ENCODE data around the gene ATF4.

Gene ATF4

DNA sequence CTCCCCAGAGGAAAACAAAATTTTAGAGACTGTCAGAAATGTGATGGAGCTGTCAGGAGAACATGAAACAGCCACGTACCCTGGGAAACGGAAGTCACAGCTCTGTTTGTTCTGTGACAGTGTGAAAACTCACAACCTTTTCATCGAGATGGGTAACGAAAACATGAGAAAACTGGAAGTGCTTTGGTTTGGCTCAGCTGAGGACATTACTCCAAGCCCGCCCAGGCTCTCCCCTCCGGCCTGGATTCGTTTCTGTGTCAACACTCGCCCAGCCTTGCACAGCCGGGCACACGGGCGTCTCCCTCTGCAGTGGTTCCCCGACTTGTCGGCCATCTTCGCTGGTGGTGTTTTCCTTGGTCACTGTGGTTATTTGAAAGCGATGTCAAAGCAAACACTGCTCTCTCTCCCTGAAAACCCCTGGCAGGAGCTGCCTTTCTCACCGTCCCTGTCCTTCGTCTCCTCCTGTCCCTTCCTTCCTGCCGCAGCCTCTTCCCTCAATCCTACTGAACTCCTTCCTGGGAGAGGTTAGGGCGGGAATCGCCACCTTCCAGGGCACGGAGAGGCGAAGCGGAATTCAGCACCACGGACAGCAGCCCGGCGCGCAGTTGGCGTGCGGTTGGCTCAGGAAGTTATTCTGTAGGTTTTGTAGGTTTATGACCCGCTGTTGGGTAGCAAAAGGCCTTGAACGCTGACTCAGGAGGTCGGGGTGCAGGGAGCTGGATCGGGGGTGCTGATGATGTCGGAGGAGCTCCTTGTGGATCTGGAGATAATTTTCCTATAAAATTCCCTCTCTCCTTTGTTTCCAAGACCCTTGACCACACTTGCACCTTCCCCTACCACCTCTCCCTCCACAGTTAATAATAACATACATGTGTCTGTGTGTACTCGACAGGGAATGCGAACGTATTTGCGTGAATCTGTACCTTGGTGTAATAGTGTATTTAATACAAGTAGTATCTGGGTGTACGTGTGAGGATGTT, 25.3 kb downstream of the ATF4 start:
- DNase-seq (ENCODE audit: low spot score) = no peak
- in situ Hi-C loops (cut with MboI; ENCODE audit: low pct_unique_long_range_greater_than_20kb, low sequenced_read_pairs, unreplicated experiment) = no loop called here
- TF ChIP-seq, protein P1, sequence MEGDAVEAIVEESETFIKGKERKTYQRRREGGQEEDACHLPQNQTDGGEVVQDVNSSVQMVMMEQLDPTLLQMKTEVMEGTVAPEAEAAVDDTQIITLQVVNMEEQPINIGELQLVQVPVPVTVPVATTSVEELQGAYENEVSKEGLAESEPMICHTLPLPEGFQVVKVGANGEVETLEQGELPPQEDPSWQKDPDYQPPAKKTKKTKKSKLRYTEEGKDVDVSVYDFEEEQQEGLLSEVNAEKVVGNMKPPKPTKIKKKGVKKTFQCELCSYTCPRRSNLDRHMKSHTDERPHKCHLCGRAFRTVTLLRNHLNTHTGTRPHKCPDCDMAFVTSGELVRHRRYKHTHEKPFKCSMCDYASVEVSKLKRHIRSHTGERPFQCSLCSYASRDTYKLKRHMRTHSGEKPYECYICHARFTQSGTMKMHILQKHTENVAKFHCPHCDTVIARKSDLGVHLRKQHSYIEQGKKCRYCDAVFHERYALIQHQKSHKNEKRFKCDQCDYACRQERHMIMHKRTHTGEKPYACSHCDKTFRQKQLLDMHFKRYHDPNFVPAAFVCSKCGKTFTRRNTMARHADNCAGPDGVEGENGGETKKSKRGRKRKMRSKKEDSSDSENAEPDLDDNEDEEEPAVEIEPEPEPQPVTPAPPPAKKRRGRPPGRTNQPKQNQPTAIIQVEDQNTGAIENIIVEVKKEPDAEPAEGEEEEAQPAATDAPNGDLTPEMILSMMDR (IDR thresholded peaks at IDR 0.05; ENCODE audit: extremely low read depth, insufficient read depth, missing control alignments) = no peak

DNA sequence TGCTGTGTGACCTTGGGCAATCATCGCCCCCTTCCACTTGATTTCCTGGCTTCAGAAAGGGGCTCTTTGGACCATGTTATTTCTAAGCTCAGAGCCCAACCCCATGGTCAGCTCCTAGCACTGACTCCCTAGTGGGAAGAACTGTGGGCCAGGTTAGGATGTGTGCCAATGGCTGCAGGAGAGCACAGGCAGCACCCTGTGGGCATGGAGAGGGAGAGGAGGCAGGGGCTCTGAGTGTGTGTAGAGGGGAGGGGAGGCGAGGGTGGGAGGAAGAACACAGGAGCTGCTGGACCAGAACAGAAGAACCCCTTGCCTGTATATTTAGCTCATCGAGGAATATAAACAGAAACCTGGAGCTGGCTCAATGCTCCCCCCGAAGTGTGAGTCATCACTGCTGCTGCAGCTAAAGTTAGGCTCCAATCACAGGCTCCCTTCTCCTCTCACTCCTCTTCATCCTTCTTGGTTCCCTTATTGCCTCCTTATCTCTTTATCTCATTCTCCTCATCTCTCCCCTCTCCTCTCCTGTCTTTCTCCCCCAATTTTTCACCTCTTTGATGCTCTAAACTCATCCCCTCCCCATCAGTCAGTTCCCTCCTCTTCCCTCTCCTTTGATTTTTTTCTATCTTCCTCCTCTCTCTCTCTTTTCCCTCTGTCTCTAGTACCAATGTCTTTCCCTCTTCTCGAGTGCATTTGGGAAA, 26.7 kb downstream of the ATF4 start:
- TF ChIP-seq, protein P1 (IDR thresholded peaks at IDR 0.05; ENCODE audit: extremely low read depth, insufficient read depth, missing control alignments) = no peak
- no peak for DNase-seq (ENCODE audit: low spot score)
- in situ Hi-C loops (cut with MboI; ENCODE audit: low pct_unique_long_range_greater_than_20kb, low sequenced_read_pairs, unreplicated experiment) = no loop called here

DNA sequence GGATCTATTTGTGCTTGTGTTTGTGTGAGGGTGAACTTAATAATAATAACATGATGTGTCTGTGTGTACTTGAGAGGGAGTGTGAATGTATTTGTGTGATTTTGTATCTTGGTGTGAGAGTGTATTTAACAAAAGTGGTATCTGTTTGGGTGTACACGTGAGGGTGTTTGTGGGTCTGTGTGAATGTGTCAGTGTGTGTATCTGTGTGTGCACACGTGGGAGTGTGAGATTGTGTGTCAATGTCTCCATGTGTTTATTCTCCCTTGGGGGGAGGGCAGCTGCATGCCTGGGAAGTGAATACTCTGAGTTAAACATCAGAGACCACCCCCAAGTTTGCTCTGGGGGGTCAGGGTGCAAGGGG, 27.2 kb downstream of the ATF4 start:
- in situ Hi-C loops (cut with MboI; ENCODE audit: low pct_unique_long_range_greater_than_20kb, low sequenced_read_pairs, unreplicated experiment) = no loop called here
- no peak for DNase-seq (ENCODE audit: low spot score)
- TF ChIP-seq, protein P1 (IDR thresholded peaks at IDR 0.05; ENCODE audit: extremely low read depth, insufficient read depth, missing control alignments) = no peak

DNA sequence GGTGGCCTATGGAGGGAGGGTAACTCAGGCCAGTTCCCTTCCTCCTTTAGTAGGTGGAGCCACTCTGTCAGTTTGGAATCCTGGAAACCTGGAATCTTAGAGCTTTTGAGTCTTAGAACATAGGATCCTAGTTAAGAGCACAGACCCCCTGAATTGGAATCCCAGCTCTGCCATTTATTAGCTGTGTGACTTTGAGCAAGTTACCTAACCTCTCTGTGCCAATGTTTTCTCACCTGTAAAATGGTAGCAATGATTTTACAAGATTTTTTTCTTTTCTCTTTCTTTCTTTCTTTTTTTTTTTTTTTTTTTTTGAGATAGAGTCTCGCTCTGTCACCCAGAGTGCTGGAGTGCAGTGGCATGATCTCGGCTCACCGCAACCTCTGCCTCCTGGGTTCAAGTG, 33.1 kb downstream of the ATF4 start:
- DNase-seq (ENCODE audit: low spot score) = no peak
- in situ Hi-C loops (cut with MboI; ENCODE audit: low pct_unique_long_range_greater_than_20kb, low sequenced_read_pairs, unreplicated experiment) = no loop called here
- TF ChIP-seq, protein P1 (IDR thresholded peaks at IDR 0.05; ENCODE audit: extremely low read depth, insufficient read depth, missing control alignments) = no peak

DNA sequence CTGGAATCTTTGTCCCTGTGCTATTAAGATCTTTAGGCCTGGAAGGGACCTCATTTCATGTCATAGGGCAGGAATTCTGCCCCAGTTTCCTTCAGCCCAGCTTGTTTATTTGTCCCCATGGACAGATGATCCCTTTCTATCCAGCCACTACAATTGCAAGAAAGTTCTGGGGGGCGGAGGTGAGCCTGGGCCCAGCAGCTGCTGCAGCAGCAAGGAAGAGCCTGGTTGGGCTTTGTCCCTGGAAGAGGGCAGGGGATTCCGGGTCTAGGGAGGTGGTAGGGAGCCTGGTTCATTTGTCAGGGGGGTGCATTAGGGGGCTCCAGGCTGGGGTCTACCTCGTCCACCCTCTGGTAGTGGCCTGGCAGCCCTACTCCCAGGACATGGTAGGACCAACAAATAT, 33.8 kb downstream of the ATF4 start:
- DNase-seq (ENCODE audit: low spot score) = no peak
- TF ChIP-seq, protein P1 (IDR thresholded peaks at IDR 0.05; ENCODE audit: extremely low read depth, insufficient read depth, missing control alignments) = no peak
- in situ Hi-C loops (cut with MboI; ENCODE audit: low pct_unique_long_range_greater_than_20kb, low sequenced_read_pairs, unreplicated experiment) = no loop called here

DNA sequence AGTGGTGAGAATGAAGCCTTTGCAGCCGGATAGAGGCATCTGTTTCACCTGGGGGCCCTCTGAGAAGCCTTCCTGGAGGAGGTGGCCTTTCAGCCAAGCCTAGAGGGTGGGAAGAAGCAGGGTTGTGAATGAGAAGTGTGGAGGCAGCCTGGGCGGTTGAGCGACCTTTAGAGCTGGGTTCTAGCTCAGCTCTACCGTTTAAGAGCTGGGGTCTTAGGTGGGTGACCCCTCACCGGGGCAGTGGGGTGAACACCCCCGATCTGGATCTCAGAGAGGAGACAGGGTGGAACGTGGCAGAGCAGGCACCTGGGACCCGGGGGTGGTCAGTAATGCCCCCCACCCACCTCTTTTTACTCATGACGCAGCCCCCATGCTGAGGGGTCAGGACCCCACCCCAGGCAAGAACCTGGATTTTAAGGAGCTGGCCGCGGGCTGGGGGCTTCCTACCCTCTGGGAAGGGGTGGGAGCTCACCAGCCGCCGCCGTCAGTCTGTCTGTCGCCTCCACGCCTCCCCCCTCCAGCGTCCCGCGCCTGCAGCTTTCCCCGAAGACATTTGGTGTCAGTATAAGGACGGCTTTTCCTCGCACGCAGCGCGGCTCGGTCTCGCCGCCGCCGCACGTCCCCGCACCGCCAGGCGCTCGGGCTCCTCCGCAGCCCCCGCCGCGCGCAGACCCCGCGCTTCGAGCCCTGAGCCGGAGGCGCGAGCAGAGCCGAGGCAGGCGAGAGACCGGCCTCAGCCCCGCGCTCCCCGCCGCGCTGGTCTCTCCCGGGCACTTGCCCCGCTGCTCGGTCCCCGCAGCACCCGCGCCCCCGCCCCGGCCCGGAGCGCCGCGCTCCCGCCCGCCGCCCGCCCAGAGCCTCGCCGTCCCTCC, 36.8 kb downstream of the ATF4 start:
- no peak for DNase-seq (ENCODE audit: low spot score)
- in situ Hi-C loops (cut with MboI; ENCODE audit: low pct_unique_long_range_greater_than_20kb, low sequenced_read_pairs, unreplicated experiment) = no loop called here
- TF ChIP-seq, protein P1 (IDR thresholded peaks at IDR 0.05; ENCODE audit: extremely low read depth, insufficient read depth, missing control alignments) = no peak

All from GM13977 (cell line).